Activated naive CD4-positive, alpha-beta T cell treated with anti-CD3 and anti-CD28 coated beads, Interleukin-2, amount 50 U/mL, for 16 hours (primary cell): Measurements from ENCODE around the gene STK32B.
"Not testable (repeated sequence)": the region's sequence is repeated elsewhere in the genome, so short reads cannot be mapped to it uniquely, and the experiment has no call there.

Experiments
- DNase-seq: peaks from one replicate; pipeline ENCODE4 v3.0.0-alpha.2; 2020

STK32B gene

GRCh38 chr4:5032813-5033212 lies 18.5 kb upstream of the STK32B start:
- DNase-seq, result no peak

GRCh38 chr4:5033281-5033841 lies 17.9 kb upstream of the STK32B start:
- DNase-seq, result no peak

- DNase-seq, result no peak
Measured at GRCh38 chr4:5034206-5034605, 17.1 kb upstream of the STK32B start.

- no peak for DNase-seq
Measured at GRCh38 chr4:5036239-5036638, 15.0 kb upstream of the STK32B start.

- no peak for DNase-seq
Measured at GRCh38 chr4:5037553-5038551, 13.4 kb upstream of the STK32B start.

GRCh38 chr4:5039800-5040199 lies 11.5 kb upstream of the STK32B start:
- no peak for DNase-seq

- DNase-seq, result no peak
Measured at GRCh38 chr4:5040856-5041620, 10.2 kb upstream of the STK32B start.

- DNase-seq, result no peak
Measured at GRCh38 chr4:5041699-5042098, 9.6 kb upstream of the STK32B start.

GRCh38 chr4:5043579-5043978 lies 7.7 kb upstream of the STK32B start:
- DNase-seq, result no peak

GRCh38 chr4:5044341-5044740 lies 6.9 kb upstream of the STK32B start:
- no peak for DNase-seq

- no peak for DNase-seq
Measured at GRCh38 chr4:5045097-5045496, 6.2 kb upstream of the STK32B start.

GRCh38 chr4:5048721-5049120 lies 2.6 kb upstream of the STK32B start:
- no peak for DNase-seq

- DNase-seq, result no peak
Measured at GRCh38 chr4:5050520-5051277, 581 bp upstream of the STK32B start.

- no peak for DNase-seq
Measured at GRCh38 chr4:5052204-5052702, 973 bp downstream of the STK32B start.

GRCh38 chr4:5052726-5053425 lies 1.6 kb downstream of the STK32B start:
- DNase-seq, result no peak

GRCh38 chr4:5054532-5054931 lies 3.3 kb downstream of the STK32B start:
- DNase-seq, result no peak

GRCh38 chr4:5055411-5055810 lies 4.1 kb downstream of the STK32B start:
- DNase-seq, result no peak

GRCh38 chr4:5066101-5066500 lies 14.8 kb downstream of the STK32B start:
- DNase-seq, result no peak

- DNase-seq, result not testable (repeated sequence)
Measured at GRCh38 chr4:5066968-5067367, 15.7 kb downstream of the STK32B start.

- no peak for DNase-seq
Measured at GRCh38 chr4:5067908-5068307, 16.6 kb downstream of the STK32B start.

- DNase-seq, result no peak
Measured at GRCh38 chr4:5069901-5070300, 18.6 kb downstream of the STK32B start.

- DNase-seq, result no peak
Measured at GRCh38 chr4:5072948-5073347, 21.7 kb downstream of the STK32B start.
